Measurements from ENCODE around the gene TAS1R2.

Gene TAS1R2

DNA sequence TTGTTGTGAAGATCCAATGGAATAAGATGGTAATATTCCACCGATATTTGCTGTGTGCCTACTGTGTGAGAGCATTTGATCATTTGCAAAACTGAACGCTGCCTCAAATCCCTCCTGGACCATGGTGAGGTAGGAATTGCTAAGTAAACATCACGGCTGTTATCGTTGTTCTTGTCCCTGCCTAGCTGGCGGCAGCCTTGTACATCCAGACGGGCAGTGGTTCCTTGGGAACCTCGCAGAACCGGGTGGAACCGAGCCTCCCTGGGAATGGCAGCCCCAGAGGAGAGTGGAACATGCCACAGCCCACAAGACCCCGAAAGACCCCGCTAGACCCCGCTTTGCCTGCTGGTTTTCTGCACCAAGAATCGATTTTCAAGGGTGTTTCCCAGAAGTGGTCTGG lies 60.9 kb downstream of the TAS1R2 start:
- TF ChIP-seq ZNF274 (IDR thresholded peaks at IDR 0.05; ENCODE audit: low read depth, low read length), result no peak
- no peak overlapping the region for H3K4me3 ChIP-seq (ENCODE audit: low read length)

DNA sequence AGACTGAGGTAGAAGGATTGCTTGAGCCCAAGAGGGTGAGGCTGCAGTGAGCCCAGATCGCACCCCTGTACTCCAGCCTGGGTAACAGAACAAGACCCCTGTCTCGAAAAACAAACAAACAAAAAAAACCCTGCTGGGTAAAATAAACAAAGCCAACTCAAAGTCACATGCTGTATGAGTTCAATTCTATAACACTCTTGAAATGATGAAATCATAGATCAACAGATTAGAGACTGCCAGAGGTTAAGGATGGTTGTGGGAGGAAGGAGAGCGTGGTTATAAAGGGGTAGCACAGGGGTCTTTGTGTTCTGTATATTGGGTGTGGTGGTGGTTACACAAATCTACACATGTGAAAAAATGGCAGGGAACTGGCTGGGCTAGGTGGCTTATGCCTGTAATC lies 62.5 kb downstream of the TAS1R2 start:
- H3K4me3 ChIP-seq (ENCODE audit: low read length), result no peak overlapping the region
- TF ChIP-seq ZNF274 (IDR thresholded peaks at IDR 0.05; ENCODE audit: low read depth, low read length), result no peak

DNA sequence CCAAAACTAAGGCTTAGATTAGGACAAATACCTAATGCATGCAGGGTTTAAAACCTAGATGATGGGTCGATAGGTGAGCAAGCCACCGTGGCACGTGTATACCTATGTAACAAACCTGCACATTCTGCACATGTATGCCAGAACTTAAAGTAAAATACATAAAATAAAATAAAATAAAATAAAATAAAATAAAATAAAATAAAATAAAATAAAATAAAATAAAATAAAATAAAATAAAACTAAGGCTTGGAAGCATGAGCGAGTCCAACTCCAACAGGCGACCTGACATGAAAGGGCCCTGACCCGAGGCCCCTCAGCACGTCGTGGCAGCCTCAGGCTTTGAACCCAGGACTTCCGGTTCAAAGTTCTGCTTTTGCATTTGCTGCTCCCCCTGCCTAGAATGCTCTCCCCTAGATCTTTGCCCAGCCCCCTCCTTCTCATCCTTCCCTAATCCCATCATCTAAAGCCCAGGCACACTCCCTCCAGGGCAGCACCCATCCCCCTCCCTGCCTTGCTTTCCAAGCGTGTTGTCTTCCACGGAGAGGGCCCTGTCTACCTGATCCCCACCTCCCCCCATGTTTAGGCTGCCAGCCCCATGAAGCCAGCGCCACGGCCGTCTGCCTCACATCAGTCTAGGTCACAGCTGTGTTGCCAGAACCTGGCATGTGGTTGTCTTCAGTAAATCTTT lies 64.3 kb downstream of the TAS1R2 start:
- no peak overlapping the region for H3K4me3 ChIP-seq (ENCODE audit: low read length)
- no peak for TF ChIP-seq ZNF274 (IDR thresholded peaks at IDR 0.05; ENCODE audit: low read depth, low read length)

DNA sequence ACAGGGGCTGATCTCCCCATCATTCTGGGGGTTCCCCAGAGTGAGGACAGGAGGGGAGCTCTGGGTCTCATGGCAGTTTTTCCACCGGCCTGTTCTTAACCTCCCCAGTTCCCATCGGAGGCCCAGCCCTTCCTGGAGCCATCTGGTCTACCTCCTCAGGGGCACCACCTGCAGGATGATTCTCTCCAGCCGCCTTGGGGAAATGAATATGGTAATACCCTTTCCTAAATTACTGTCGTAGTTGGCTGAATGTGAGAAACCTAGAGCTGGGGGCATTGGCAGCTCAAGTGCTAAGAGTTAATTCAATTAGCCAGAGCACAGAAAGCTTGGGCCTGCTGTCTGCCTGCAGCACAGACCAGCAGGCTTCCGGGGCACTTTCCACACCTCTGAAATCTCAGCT lies 64.9 kb downstream of the TAS1R2 start:
- H3K4me3 ChIP-seq (ENCODE audit: low read length), result no peak overlapping the region
- TF ChIP-seq ZNF274 (IDR thresholded peaks at IDR 0.05; ENCODE audit: low read depth, low read length), result no peak

DNA sequence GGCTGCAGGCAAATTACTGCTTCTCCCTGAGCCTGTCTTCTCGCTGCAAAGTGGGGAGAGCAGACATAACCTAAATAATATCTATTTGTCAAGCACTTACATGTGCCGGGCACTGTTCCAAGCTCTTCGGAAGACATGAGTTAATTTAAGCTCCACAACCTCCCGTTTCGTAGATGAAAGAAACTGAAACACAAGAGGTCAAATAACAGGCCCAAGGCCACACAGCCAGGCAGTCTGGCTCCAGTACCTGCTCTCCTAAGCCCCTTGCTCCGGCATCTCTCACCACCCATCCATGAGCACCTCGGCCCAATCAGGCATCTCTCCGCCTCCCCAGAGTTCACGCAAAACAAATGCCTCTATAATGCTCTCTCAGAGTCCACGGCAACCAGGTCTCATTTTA lies 65.4 kb downstream of the TAS1R2 start:
- H3K4me3 ChIP-seq (ENCODE audit: low read length), result no peak overlapping the region
- TF ChIP-seq ZNF274 (IDR thresholded peaks at IDR 0.05; ENCODE audit: low read depth, low read length), result no peak

DNA sequence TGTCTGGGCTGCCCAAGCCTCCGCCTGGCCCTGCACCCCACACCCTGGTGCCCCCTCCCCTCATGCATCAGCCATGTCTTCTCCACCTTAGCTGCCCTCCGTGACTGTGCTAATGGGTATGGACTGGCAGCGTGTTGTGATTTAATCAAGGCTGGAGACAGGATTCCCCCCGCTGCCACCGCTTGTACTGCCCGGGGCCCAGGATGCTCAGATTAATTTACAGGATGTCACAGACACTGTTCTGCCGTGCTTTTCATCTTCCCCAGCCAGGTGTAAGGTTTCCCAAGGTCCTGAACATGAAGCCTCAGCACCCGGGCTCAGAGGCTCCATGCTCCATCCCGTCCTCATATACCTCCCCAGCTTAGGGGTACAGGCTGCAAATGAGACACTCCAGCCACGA lies 66.3 kb downstream of the TAS1R2 start:
- no peak for TF ChIP-seq ZNF274 (IDR thresholded peaks at IDR 0.05; ENCODE audit: low read depth, low read length)
- H3K4me3 ChIP-seq (ENCODE audit: low read length), result no peak overlapping the region

DNA sequence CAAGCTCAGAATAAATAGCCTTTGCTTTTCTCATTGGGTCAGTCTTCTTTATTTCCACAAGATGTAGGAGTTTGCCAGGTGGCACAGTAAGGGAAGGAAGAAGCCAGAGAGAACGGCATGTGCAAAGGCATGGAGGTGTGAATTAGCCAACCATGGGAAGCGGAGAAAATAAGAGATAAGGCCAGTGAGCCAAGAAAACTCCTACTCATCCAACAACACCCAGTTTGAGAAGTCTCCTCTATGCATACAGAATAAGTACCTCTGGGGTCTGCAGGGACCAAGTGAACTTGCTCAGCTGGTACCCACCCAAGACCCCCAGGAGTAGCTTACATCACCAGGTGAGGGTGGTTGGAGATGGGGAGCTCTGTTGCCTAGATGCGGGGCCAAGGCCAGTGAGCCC lies 66.7 kb downstream of the TAS1R2 start:
- H3K4me3 ChIP-seq (ENCODE audit: low read length), result no peak overlapping the region
- TF ChIP-seq ZNF274 (IDR thresholded peaks at IDR 0.05; ENCODE audit: low read depth, low read length), result no peak
